NCI-H187 treated with DMSO at 0.1 percent for 48 hours (cell line): Measurements from ENCODE around the gene BCL6.

Source experiments
- DNase-seq: peaks from one replicate; lab custom pipeline; 2025; lab: John Stamatoyannopoulos, UW

The BCL6 gene

DNA sequence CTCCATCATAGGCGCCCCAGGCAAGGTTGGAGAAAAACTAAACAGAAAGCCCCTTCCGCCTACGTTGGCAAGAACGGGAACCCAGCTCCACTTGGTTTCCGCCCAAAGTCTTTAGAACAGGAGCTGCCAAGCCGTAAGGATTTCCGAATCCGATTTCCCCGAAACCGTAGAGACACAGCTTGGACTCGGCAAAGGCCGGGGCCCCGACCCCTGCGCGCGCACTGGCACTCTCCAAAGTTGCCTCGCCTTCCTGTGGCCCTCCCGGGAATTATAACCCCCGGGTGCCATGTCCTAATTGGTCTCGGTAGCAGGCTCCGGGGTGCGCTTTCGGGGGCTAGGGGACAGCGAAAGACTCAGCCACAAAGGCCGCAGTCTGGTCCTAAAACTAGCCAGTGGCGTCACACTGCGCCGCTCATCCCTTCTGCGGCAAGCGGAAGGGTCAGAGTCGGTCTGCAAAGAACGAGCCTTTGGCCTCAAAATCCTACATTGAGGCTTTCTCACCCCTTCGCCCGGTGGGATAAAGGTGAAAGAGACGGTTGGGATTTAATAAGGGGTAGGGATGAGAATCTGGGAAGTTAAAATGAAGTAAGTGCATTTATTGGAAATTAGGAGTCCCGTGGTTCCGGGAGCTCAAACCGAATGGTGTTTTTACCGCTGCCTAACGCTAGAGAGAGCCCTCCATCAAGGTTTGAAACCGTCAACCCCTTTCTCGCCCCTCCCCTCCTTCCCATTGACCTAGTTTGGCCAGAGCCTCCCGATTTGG, 6.8 kb downstream of the BCL6 start:
- peak; percentile 70 for DNase-seq

GRCh38 chr3:187738071-187738330, 7.3 kb downstream of the BCL6 start:
- DNase-seq = no peak

DNA sequence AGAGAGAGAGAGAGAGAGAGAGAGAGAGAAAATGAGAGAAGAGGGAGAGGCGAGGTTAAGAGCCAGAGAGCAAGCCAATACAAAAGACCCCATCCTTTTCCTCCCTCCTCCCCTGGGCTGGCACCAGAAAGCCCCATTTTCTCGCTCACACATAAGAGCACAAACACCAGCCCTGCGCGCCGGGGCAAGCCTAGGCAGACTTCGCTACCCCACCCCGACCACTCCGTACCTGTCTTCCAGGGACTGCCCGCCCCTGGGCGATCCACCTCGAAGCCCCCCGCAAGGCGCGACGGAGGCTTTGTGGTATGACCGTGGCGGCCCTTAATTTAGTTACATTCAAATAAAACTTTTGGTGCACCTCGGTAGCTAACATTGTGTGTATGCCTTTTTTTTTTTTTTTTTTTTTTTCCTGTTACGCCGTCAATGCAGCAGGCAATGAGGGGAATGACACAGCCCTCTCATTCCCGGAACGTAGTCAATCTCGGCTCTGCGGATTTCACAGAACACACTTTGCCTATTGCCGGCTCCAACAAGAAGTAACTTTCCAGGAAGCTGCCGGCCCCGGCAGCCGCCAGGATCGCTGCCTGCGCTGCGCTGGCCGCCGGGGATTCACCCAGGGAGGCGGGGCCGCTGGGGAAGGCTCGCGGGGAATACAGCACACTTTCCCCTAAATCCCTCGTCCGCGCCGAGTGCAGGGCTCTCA, 7.7 kb downstream of the BCL6 start:
- no peak for DNase-seq

GRCh38 chr3:187737006-187737367, 8.3 kb downstream of the BCL6 start:
- no peak for DNase-seq

GRCh38 chr3:187736418-187736871, 8.8 kb downstream of the BCL6 start:
- no peak for DNase-seq

DNA sequence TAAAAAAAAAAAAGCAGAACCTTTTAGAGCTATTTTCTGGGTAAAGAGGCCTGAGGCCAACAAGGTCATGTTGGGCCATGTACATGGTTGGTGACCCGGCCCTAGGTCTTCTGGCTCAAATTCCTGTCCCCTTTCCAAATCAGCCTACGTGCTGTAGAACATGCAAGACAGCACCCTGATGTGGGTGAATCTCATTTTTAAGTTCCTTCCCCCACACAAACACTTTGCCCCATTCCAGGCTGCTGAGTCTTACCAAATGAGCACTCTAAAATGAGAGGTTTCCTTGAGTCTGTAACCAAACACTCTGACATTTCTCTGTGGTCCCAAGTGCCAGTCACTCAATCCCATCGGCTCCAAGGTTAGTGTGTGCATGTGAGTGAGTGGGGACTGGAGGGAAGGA, 9.4 kb downstream of the BCL6 start:
- no peak for DNase-seq

- DNase-seq = no peak
Measured at GRCh38 chr3:187735383-187735782, 9.9 kb downstream of the BCL6 start.

- no peak for DNase-seq
Measured at GRCh38 chr3:187734841-187735240, 10.4 kb downstream of the BCL6 start.

DNA sequence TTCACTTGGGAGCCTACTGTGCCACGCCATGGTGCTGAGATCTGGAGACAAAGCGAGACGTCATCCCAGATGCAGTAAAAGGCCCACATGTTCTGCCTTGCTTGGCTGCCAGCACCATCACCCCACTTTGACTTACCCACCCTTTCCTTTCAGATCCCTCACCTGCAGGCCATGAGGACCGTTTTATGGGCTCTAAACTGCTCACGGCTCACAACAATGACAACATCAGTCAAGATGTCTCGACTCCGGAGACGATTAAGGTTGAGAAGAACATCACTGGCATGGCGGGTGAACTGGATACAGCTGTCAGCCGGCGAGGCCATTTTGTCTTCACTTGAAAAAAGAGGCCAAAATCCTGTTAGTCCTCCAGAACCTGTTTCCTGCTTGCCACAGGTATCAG, 11.9 kb downstream of the BCL6 start:
- DNase-seq = no peak

DNA sequence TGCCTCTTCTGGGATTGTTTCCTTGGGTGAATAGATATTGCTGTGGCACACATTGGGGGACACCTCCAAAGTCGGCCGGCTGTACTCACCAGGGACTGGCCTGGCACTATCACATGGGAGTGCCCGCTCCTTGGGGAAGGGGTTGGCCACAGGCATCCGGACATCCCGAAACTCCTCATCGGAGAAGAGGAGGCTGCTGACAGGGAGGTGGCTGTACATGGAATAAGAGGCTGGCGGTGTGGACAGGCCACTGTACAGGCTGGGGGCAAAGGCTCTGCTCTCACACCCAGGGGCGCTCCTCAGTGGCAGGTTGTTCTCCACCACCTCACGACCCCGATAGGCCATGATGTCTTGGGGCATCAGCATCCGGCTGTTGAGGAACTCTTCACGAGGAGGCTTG, 15.7 kb downstream of the BCL6 start:
- no peak for DNase-seq

GRCh38 chr3:187728940-187729583, 16.2 kb downstream of the BCL6 start:
- no peak for DNase-seq

GRCh38 chr3:187728248-187728647, 17.0 kb downstream of the BCL6 start:
- no peak for DNase-seq

GRCh38 chr3:187726564-187726963, 18.7 kb downstream of the BCL6 start:
- DNase-seq = no peak

GRCh38 chr3:187725653-187726370, 19.5 kb downstream of the BCL6 start:
- no peak for DNase-seq

GRCh38 chr3:187725224-187725623, 20.0 kb downstream of the BCL6 start:
- no peak for DNase-seq

GRCh38 chr3:187722206-187722612, 23.1 kb downstream of the BCL6 start:
- DNase-seq = no peak

DNA sequence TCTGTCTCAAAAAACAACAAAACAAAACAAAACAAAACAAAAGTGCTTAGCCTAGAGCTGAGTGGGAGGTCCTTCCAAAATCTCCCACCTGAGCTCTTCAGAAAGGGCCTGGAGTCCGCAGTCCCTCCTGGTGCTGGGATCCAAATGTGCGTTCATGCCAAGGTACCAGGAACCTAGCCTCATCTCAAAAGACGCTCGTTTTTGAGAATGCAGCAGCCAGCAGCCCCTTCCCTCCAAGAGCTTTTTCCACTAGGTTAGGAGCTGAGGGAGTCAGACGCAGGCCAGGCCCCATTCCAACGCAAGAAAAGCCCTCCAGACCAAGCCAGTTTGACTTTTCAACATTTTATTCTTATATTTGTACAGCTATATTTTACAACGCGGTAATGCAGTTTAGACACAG, 24.2 kb downstream of the BCL6 start:
- DNase-seq = no peak

GRCh38 chr3:187720337-187720670, 25.0 kb downstream of the BCL6 start:
- DNase-seq = no peak

DNA sequence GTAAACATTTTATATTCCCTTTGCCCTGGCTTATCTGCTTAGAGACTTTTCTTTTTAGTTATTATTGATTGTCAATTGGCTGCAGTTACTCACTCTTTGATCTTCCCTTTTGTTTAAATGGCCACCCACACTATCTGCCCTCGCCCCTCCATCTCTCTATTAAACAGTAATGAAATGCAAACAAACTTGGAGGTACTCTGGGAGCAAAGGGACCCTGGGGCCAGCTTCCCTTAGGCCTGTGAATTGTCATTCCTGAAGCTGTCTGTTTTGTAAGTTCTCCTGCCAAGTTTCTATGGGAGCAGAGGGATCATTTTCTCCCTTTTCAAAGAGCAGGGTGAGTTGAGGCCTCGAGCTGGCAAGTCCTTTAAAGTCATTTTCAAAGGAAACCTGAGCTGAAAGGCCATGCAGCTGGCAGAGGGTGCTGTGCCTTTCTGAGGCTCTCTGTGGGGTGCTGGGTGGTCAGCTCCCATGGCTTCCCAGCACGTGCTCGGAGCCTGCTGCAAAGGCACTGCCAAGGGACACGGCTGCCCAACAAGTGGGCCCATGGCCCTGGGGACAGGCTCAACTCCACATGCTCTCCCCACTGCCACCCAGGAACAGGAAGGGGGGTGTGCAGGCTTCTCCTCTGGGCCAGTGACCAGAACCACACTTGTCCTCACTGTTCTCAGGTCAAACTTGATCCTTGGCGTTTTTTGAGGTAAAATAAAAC, 25.5 kb downstream of the BCL6 start:
- DNase-seq = no peak

GRCh38 chr3:187718802-187719201, 26.5 kb downstream of the BCL6 start:
- DNase-seq = no peak

- DNase-seq = no peak
Measured at GRCh38 chr3:187717572-187717971, 27.7 kb downstream of the BCL6 start.

GRCh38 chr3:187714404-187714979, 30.8 kb downstream of the BCL6 start:
- DNase-seq = peak; percentile 20
